Loucy (cell line): Measurements from ENCODE around the gene ENTPD6.

Experiments
- H2AFZ ChIP-seq: fragments of 200-600 bp; sonication (generic); 2 replicates; pipeline ENCODE4 v1.6.0; 2016; ENCODE audit warnings: antibody characterized with exemption, mild to moderate bottlenecking, low read length, moderate library complexity
- H3F3A ChIP-seq: fragments of 200-600 bp; 2 replicates; pipeline ENCODE4 v1.6.0; 2016; ENCODE audit warnings: antibody characterized with exemption, low read depth, mild to moderate bottlenecking
- H3K27me3 ChIP-seq: fragments of 200-600 bp; sonication (generic); 2 replicates; pipeline ENCODE4 v1.6.1; 2014; ENCODE audit warnings: low read length, mild to moderate bottlenecking; ENCODE audit not compliant: insufficient read depth, poor library complexity, severe bottlenecking
- H3K36me3 ChIP-seq: fragments of 200-600 bp; sonication (generic); 2 replicates; pipeline ENCODE4 v1.6.1; 2016; ENCODE audit warnings: low read length; ENCODE audit not compliant: insufficient read depth
- H3K4me1 ChIP-seq: fragments of 200-600 bp; sonication (generic); 2 replicates; pipeline ENCODE4 v1.5.1; 2014; ENCODE audit warnings: low read length, mild to moderate bottlenecking; ENCODE audit not compliant: insufficient read depth, poor library complexity, severe bottlenecking
- H3K4me2 ChIP-seq: fragments of 200-600 bp; sonication (generic); 2 replicates; pipeline ENCODE4 v1.6.0; 2014; ENCODE audit warnings: antibody characterized with exemption, low read length, low read depth, mild to moderate bottlenecking; ENCODE audit not compliant: poor library complexity, severe bottlenecking
- H3K4me3 ChIP-seq: fragments of 200-600 bp; sonication (generic); 2 replicates; pipeline ENCODE4 v1.5.1; 2014; ENCODE audit warnings: low read length, mild to moderate bottlenecking, mixed read lengths; ENCODE audit not compliant: poor library complexity, severe bottlenecking
- H3K79me2 ChIP-seq: fragments of 200-600 bp; sonication (generic); 2 replicates; pipeline ENCODE4 v1.6.1; 2014; ENCODE audit warnings: low read length; ENCODE audit not compliant: insufficient read depth
- H3K9ac ChIP-seq: fragments of 200-600 bp; sonication (generic); 2 replicates; pipeline ENCODE4 v1.6.0; 2014; ENCODE audit warnings: mild to moderate bottlenecking, low read depth, low read length, moderate library complexity; ENCODE audit not compliant: poor library complexity, severe bottlenecking
- H3K9me2 ChIP-seq: fragments of 200-600 bp; sonication (generic); replicated peaks from 2 replicates; pipeline ENCODE4 v1.6.1; 2016; ENCODE audit warnings: low read depth, low read length, mixed read lengths
- H3K9me3 ChIP-seq: fragments of 200-600 bp; sonication (generic); 2 replicates; pipeline ENCODE4 v1.6.1; 2014; ENCODE audit warnings: mild to moderate bottlenecking, antibody characterized with exemption, low read length, low read depth; ENCODE audit not compliant: insufficient read depth
- H4K20me1 ChIP-seq: fragments of 200-600 bp; sonication (generic); 2 replicates; pipeline ENCODE4 v1.6.0; 2014; ENCODE audit warnings: antibody characterized with exemption, low read length, mild to moderate bottlenecking; ENCODE audit not compliant: insufficient read depth, poor library complexity, severe bottlenecking
- EZH2phosphoT487 ChIP-seq: fragments of 200-600 bp; IDR thresholded peaks from 2 replicates; pipeline ENCODE4 v1.6.1; 2018; ENCODE audit warnings: antibody characterized with exemption, mild to moderate bottlenecking, moderate library complexity, borderline replicate concordance
- TF ChIP-seq, protein P1 (sequence below): fragments of 200-600 bp; sonication (generic); conservative IDR thresholded peaks from 2 replicates; pipeline ENCODE4 v1.5.1; 2014; ENCODE audit warnings: mild to moderate bottlenecking, antibody characterized with exemption, low read length

Gene ENTPD6

DNA sequence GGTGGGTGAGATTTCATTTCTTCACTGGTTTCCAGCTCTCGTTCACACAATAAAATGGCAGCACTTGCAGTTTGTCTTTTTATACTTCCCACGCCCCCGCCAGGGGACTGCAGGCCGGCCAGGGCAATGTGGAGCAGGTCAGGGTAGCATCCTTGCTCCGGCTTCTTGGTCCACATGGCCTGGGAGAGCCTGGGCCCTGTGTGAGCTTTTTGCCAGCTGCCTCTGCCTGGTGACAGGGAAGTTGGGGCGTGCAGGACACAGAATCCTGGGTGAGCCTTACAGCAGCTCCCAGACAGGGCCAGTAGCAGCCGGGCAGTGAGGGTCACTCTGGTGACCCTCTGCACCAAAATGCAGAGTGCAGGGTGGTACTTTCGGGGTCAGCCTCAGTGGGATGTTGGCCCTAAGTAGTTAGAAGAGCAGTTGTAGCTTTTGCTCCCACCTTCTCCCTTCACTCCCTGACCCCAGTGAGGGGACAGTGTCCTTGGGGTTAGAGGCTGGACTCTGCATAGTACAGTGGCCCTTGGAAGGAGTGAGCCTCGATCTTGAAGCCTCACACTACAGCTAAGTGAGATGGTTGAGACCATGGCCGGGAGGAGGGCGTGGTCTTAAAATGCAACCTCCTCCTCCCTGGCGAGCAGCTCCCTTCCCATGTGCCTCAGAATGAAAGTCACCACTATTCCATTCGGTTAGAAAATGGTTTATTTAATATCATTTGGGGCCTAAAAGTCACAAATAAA lies 76.1 kb downstream of the ENTPD6 start:
- peaks cover 68% of the 10 kb centered on the region; the same call in 1 of the 2 replicates for H3K36me3 ChIP-seq
- no peaks in the 10 kb centered on the region for H3F3A ChIP-seq
- no peaks in the 10 kb centered on the region for H4K20me1 ChIP-seq
- H3K79me2 ChIP-seq = no peaks in the 10 kb centered on the region
- no peaks in the 10 kb centered on the region for H3K9me3 ChIP-seq
- H3K9ac ChIP-seq = no peak overlapping the region
- H2AFZ ChIP-seq = no peak overlapping the region
- TF ChIP-seq EZH2phosphoT487 = no peak
- TF ChIP-seq, protein P1, sequence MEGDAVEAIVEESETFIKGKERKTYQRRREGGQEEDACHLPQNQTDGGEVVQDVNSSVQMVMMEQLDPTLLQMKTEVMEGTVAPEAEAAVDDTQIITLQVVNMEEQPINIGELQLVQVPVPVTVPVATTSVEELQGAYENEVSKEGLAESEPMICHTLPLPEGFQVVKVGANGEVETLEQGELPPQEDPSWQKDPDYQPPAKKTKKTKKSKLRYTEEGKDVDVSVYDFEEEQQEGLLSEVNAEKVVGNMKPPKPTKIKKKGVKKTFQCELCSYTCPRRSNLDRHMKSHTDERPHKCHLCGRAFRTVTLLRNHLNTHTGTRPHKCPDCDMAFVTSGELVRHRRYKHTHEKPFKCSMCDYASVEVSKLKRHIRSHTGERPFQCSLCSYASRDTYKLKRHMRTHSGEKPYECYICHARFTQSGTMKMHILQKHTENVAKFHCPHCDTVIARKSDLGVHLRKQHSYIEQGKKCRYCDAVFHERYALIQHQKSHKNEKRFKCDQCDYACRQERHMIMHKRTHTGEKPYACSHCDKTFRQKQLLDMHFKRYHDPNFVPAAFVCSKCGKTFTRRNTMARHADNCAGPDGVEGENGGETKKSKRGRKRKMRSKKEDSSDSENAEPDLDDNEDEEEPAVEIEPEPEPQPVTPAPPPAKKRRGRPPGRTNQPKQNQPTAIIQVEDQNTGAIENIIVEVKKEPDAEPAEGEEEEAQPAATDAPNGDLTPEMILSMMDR = no peak
- no peaks in the 10 kb centered on the region for H3K4me1 ChIP-seq
- H3K4me2 ChIP-seq = no peak overlapping the region
- H3K27me3 ChIP-seq = no peaks in the 10 kb centered on the region
- no peak overlapping the region for H3K4me3 ChIP-seq
- no peaks in the 10 kb centered on the region for H3K9me2 ChIP-seq

DNA sequence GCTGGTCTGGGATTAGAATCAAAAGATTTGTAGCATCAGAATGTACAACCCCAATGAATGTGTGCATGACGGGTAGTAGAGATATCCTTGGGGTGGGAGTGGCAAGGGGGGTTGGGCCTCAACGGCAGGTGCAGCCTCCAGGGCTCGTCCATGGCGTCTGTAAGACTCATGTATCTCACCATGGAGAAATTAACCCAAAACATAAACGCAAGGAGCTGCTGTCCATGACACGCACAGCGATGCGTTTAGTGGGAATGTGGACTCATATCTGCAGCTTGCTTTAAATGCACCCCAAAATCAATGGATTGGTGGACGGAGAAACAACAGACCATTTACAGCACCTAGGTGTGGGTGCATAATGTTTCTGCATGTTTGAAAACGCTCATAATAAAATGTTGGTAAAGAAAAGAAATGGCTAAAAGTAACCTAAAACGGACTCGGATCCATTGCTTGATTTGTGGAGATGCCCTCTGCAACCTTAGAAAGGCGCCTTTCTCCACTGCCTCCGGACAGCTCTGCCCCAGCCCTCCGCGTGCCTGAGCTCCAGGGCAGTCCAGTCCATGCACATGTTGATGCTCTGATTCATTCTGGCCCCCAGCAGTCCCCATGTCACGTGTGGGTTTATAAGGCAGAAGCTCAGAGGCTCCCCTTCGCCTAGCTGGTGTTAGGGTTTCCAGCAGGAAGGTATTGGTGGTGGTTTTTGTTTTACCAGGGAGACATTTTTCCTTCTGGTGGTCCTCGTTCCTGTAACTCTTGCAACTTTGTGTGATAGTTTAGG lies 76.9 kb downstream of the ENTPD6 start:
- Histone ChIP-seq H3K27me3 (no peaks in the 10 kb centered on the region), H2AFZ (no peak overlapping the region), H3K4me1 (no peaks in the 10 kb centered on the region), H3K9me2 (no peaks in the 10 kb centered on the region), H3K4me3 (no peak overlapping the region), H3K36me3 (peaks cover 76% of the 10 kb centered on the region; the same call in 1 of the 2 replicates), H3F3A (no peaks in the 10 kb centered on the region), H3K4me2 (no peak overlapping the region), H3K79me2 (no peaks in the 10 kb centered on the region), H3K9ac (no peak overlapping the region), H3K9me3 (no peaks in the 10 kb centered on the region), H4K20me1 (no peaks in the 10 kb centered on the region)
- no peak for TF ChIP-seq EZH2phosphoT487
- TF ChIP-seq, protein P1 = no peak

DNA sequence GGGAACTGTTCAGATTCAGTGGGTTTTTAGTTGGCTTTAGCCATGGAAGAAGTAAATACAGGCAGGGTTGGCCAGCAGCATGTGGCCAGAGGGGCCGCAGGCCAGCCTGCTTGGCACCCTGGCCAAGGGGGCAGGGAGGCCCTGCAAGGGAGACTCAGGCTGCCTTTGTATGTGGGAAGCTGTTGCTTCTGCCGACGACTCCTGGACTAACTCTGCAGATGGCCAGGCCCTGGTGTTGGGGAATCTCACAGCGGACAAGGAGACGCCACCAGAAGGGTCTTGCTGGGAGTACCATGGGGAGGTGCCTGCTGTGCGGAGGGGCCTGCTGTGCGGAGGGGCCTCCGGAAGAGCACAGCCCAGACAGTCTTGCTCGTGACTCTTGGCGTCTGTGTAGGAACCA lies 77.5 kb downstream of the ENTPD6 start:
- H3K27me3 ChIP-seq = no peaks in the 10 kb centered on the region
- no peak overlapping the region for H3K4me3 ChIP-seq
- H3K4me2 ChIP-seq = no peak overlapping the region
- no peaks in the 10 kb centered on the region for H3F3A ChIP-seq
- TF ChIP-seq EZH2phosphoT487 = no peak
- TF ChIP-seq, protein P1 = no peak
- H3K4me1 ChIP-seq = no peaks in the 10 kb centered on the region
- H3K9me2 ChIP-seq = no peaks in the 10 kb centered on the region
- peaks cover 82% of the 10 kb centered on the region; the same call in 1 of the 2 replicates for H3K36me3 ChIP-seq
- H3K79me2 ChIP-seq = no peaks in the 10 kb centered on the region
- H2AFZ ChIP-seq = no peak overlapping the region
- no peaks in the 10 kb centered on the region for H3K9me3 ChIP-seq
- no peaks in the 10 kb centered on the region for H4K20me1 ChIP-seq
- no peak overlapping the region for H3K9ac ChIP-seq
